GM23248 (cell line): ENCODE results near the gene SAMD8. TPM values are rescaled to one million over a fixed set of nuclear protein-coding genes. Genes with fewer than 3 reads are reported as not detected.
"Not testable (repeated sequence)": the region's sequence is repeated elsewhere in the genome, so short reads cannot be mapped to it uniquely, and the experiment has no call there.

Experiments
- DNase-seq: peaks from one replicate; pipeline ENCODE4 v3.0.0-alpha.2; 2015
- H2AFZ ChIP-seq: fragments of 200-600 bp; sonication (generic); 2 replicates; pipeline ENCODE4 v1.6.1; 2016; ENCODE audit warnings: antibody characterized with exemption
- H3F3A ChIP-seq: fragments of 200-600 bp; sonication (generic); 2 replicates; pipeline ENCODE4 v1.6.1; 2016; ENCODE audit warnings: mild to moderate bottlenecking, antibody characterized with exemption, mixed run types; ENCODE audit not compliant: insufficient read depth
- H3K27ac ChIP-seq: fragments of 200-600 bp; sonication (generic); 2 replicates; pipeline ENCODE4 v1.5.1; 2016; ENCODE audit warnings: mild to moderate bottlenecking
- H3K27me3 ChIP-seq: fragments of 200-600 bp; sonication (generic); replicated peaks from 2 replicates; pipeline ENCODE4 v1.6.1; 2016; ENCODE audit warnings: mild to moderate bottlenecking; ENCODE audit not compliant: insufficient read depth
- H3K36me3 ChIP-seq: fragments of 200-600 bp; sonication (generic); 2 replicates; pipeline ENCODE4 v1.6.1; 2016; ENCODE audit warnings: low read depth, mild to moderate bottlenecking
- H3K4me1 ChIP-seq: fragments of 200-600 bp; sonication (generic); 2 replicates; pipeline ENCODE4 v1.6.1; 2016; ENCODE audit warnings: mild to moderate bottlenecking; ENCODE audit not compliant: insufficient read depth
- H3K4me2 ChIP-seq: fragments of 200-600 bp; sonication (generic); one replicate; pipeline ENCODE4 v1.6.1; 2016; ENCODE audit warnings: mild to moderate bottlenecking; ENCODE audit not compliant: unreplicated experiment
- H3K4me3 ChIP-seq: fragments of 200-600 bp; sonication (generic); 2 replicates; pipeline ENCODE4 v1.5.1; 2016; ENCODE audit warnings: mild to moderate bottlenecking
- H3K79me2 ChIP-seq: fragments of 200-600 bp; sonication (generic); 2 replicates; pipeline ENCODE4 v1.6.1; 2016; ENCODE audit warnings: mild to moderate bottlenecking; ENCODE audit not compliant: insufficient read depth
- H3K9ac ChIP-seq: fragments of 200-600 bp; sonication (generic); 2 replicates; pipeline ENCODE4 v1.6.1; 2016; ENCODE audit warnings: mild to moderate bottlenecking
- H3K9me2 ChIP-seq: fragments of 200-600 bp; sonication (generic); 2 replicates; pipeline ENCODE4 v1.6.1; 2016; ENCODE audit warnings: mixed run types, mild to moderate bottlenecking, moderate library complexity; ENCODE audit not compliant: insufficient read depth
- H3K9me3 ChIP-seq: fragments of 200-600 bp; sonication (generic); one replicate; pipeline ENCODE4 v1.6.1; 2017; ENCODE audit warnings: low read depth
- H4K20me1 ChIP-seq: fragments of 200-600 bp; sonication (generic); 2 replicates; pipeline ENCODE4 v1.6.0; 2016; ENCODE audit not compliant: insufficient read depth
- EZH2 ChIP-seq: fragments of 200-600 bp; sonication (generic); IDR thresholded peaks from 2 replicates; pipeline ENCODE4 v1.6.1; 2018; ENCODE audit warnings: antibody characterized with exemption, mild to moderate bottlenecking; ENCODE audit not compliant: insufficient read depth, poor library complexity, severe bottlenecking
- EZH2phosphoT487 ChIP-seq: fragments of 200-600 bp; sonication (generic); IDR thresholded peaks from 2 replicates; pipeline ENCODE4 v1.6.1; 2018; ENCODE audit warnings: antibody characterized with exemption, moderate library complexity, mild to moderate bottlenecking, low read depth; ENCODE audit not compliant: insufficient read depth
- WGBS, 2 experiments: methylation state at CpG; one replicate each; pipeline ENCODE4 v1.1.6; 2015 to 2017; ENCODE audit warnings: low lambda C conversion rate in 2 of 2, low coverage in 1 of 2; ENCODE audit errors: missing lambda C conversion rate in 2 of 2; 5-methylcytosine and 5-hydroxymethylcytosine counted together
- in situ Hi-C: fragments of 300-500 bp; cut with MboI; formaldehyde crosslinking; loops from 2 replicates; pipeline ENCODE4 v1.15.0; 2020
- polyA plus RNA-seq: library from polyadenylated mRNA; unstranded; fragments of >200 nt; fragmentation: Nextera tagmentation; extraction: Ambion mirVana; gene quantifications from 2 replicates; pipeline ENCODE4 v1.2.1, GENCODE V29; 2016
- total RNA-seq: library from RNA; depleted of rRNA; stranded (reverse); fragments of >200 nt; shearing (Covaris generic); gene quantifications from 2 replicates; pipeline ENCODE4 v1.2.3, GENCODE V29; 2014

SAMD8 gene
- total and polyA plus RNA-seq, 2 experiments from 2014 or later, result 16.9 to 30.5 TPM

DNA sequence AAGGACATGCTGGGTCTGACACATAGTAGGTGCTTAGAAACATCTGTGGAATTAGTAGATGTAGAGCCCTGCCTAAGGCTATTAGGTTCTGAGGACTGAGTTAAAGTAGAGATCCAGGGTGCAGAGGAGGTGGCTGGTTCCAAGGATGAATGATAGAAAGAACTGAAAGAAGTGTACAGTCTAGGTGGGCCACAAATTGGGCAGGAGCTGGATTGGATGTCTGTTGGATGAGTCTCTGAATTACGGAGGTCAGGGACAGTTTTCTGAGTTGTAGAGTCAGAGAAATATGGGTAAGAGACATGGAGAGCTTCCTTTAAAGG, 2.0 kb upstream of the SAMD8 start:
- Histone ChIP-seq H4K20me1 (no peaks in the 10 kb centered on the region), H3K9ac (no peak overlapping the region), H3F3A (peaks cover 40% of the 10 kb centered on the region), H3K36me3 (no peaks in the 10 kb centered on the region), H3K27me3 (no peaks in the 10 kb centered on the region), H3K4me2 (no peak overlapping the region), H3K27ac (no peak overlapping the region), H3K79me2 (peaks cover 20% of the 10 kb centered on the region), H3K4me1 (peaks cover 14% of the 10 kb centered on the region), H3K9me3 (no peaks in the 10 kb centered on the region), H2AFZ (no peak overlapping the region), H3K4me3 (no peak overlapping the region), H3K9me2 (no peaks in the 10 kb centered on the region)
- TF ChIP-seq EZH2phosphoT487, result no peak
- no peak for TF ChIP-seq EZH2
- no peak for DNase-seq
- WGBS, 2 experiments, result 48 to 68% methylated on average over 1 of the region's 1 CpG
- in situ Hi-C loops, result loop anchor here (10.0 kb wide), 1 partner anchor 865 kb away; no protein-coding TSS in a partner anchor

DNA sequence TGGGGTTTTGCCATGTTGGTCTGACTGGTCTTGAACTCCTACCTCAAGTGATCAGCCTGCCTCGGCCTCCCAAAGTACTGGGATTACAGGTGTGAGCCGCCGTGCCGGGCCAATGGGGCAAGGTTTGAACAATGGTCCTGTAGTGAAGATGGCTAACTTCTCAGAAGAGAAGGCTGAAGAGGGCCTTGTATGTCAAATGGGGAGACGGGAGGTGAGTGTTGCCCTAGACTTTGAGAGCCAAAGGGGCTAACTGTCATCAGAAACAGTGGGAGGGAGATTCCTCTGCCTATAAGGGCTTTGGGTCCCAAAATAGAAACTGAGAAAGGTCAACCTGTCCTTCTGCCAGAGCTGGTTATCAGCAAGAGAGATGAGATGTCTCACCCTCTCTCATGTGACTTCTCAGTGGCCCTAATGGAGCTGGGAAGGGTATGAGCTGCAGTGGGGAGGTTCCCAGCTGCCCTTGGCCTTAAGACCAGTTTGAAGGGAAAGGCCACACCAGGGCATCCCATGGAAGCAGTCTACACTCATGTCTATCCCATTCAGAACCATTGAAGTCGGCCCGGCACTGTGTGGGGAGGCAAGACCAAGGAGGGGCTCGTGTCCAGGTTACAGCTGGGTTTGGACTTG, 1.3 kb upstream of the SAMD8 start:
- no peak for DNase-seq
- H3K4me3 ChIP-seq, result no peak overlapping the region
- no peaks in the 10 kb centered on the region for H3K9me2 ChIP-seq
- 97 to 98% methylated on average over 8 of the region's 8 CpGs for WGBS, 2 experiments
- H3K27ac ChIP-seq, result no peak overlapping the region
- in situ Hi-C loops, result no loop called here
- H3K9ac ChIP-seq, result no peak overlapping the region
- TF ChIP-seq EZH2phosphoT487 (no peak), EZH2 (no peak)
- no peaks in the 10 kb centered on the region for H3K9me3 ChIP-seq
- peaks cover 14% of the 10 kb centered on the region for H3K4me1 ChIP-seq
- H3K79me2 ChIP-seq, result peaks cover 27% of the 10 kb centered on the region
- no peaks in the 10 kb centered on the region for H3K27me3 ChIP-seq
- H2AFZ ChIP-seq, result 0 out of 2 replicates have a peak overlapping the region, but pooled peaks have one; percentile 94
- 0 out of 2 replicates have a peak, but pooled peaks cover 6% of the 10 kb centered on the region for H4K20me1 ChIP-seq
- peaks cover 46% of the 10 kb centered on the region for H3F3A ChIP-seq
- H3K36me3 ChIP-seq, result no peaks in the 10 kb centered on the region
- H3K4me2 ChIP-seq, result no peak overlapping the region

DNA sequence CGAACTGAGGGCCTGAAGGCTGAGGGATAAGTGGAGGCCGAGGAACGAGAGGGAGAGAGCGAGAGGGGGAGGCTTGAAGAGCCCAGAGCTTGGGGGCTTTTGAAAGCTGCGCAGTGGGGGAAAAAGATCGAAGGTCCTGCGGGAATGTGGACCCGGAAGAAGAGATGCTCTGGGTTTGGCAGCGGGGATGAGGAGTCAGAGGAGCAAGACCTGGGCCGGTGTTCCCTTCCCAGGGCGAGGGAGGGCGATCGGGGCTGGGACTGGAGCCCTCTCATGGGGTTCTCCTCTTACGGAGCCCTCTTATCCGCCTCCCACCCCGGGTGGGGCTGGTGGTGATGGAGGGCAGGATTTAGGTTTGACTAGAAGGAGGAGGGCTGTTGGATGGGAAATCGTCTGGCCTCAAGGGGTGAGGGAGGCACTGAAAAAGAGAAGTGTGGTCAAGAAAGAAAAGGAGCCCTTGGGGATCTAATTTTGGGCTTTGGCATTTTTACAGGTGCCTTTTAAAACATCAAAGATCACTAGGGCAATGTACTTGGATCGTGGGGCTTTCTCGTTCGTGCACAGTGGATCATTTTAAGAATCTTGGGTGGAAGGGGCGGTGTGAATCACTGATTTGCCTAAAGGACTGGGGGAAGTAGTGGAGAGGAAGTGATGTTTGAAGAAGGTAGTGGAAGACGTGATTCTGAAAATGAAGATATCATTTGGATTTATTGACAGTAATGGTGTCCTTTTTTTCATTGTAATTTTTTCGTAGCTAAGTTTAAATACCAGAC, 637 bp downstream of the SAMD8 start:
- peak; percentile 77 for DNase-seq
- Histone ChIP-seq H3K4me3 (peak overlapping the region; percentile 93), H3K9ac (peak overlapping the region; percentile 95), H3K9me3 (no peaks in the 10 kb centered on the region), H3K9me2 (no peaks in the 10 kb centered on the region), H3K36me3 (no peaks in the 10 kb centered on the region), H2AFZ (peak overlapping the region; percentile 94), H4K20me1 (0 out of 2 replicates have a peak, but pooled peaks cover 6% of the 10 kb centered on the region), H3K27me3 (no peaks in the 10 kb centered on the region), H3K4me2 (peak overlapping the region; percentile 82), H3K4me1 (peaks cover 19% of the 10 kb centered on the region), H3K79me2 (peaks cover 47% of the 10 kb centered on the region), H3K27ac (peak overlapping the region; percentile 90), H3F3A (peaks cover 47% of the 10 kb centered on the region)
- 2 to 3% methylated on average over 21 to 23 of the region's 23 CpGs for WGBS, 2 experiments
- TF ChIP-seq EZH2 (no peak), EZH2phosphoT487 (no peak)
- in situ Hi-C loops, result no loop called here

DNA sequence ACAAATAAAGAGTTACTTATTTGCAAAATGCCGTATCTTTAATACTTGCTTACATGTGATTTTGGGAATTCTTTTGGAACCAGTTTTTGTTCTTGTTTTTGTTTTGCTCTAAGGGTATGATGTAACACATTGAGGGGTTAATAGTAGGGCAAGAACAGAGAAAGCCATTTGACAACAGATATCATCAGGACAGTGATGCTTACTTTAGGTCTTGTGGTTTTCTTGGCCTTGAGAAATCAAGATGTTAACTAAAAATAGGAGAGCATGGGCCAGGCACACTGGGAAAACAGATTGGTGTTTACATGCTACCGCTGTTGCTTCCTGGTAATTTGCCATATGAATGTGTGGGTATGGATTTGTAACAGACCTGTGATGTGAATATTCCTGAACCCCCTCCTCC, 3.7 kb downstream of the SAMD8 start:
- in situ Hi-C loops, result no loop called here
- H3F3A ChIP-seq, result peaks cover 65% of the 10 kb centered on the region
- no peaks in the 10 kb centered on the region for H3K9me2 ChIP-seq
- no peak for TF ChIP-seq EZH2
- no peak for TF ChIP-seq EZH2phosphoT487
- H3K79me2 ChIP-seq, result peaks cover 77% of the 10 kb centered on the region
- no peaks in the 10 kb centered on the region for H3K27me3 ChIP-seq
- peaks cover 36% of the 10 kb centered on the region for H3K4me1 ChIP-seq
- no peaks in the 10 kb centered on the region for H3K9me3 ChIP-seq
- H3K4me3 ChIP-seq, result no peak overlapping the region
- H2AFZ ChIP-seq, result no peak overlapping the region
- H3K27ac ChIP-seq, result no peak overlapping the region
- no peak for DNase-seq
- no peaks in the 10 kb centered on the region for H3K36me3 ChIP-seq
- 0 out of 2 replicates have a peak, but pooled peaks cover 9% of the 10 kb centered on the region for H4K20me1 ChIP-seq
- WGBS, 2 experiments, result 73 to 86% methylated on average over 2 of the region's 2 CpGs
- H3K9ac ChIP-seq, result no peak overlapping the region
- H3K4me2 ChIP-seq, result no peak overlapping the region

DNA sequence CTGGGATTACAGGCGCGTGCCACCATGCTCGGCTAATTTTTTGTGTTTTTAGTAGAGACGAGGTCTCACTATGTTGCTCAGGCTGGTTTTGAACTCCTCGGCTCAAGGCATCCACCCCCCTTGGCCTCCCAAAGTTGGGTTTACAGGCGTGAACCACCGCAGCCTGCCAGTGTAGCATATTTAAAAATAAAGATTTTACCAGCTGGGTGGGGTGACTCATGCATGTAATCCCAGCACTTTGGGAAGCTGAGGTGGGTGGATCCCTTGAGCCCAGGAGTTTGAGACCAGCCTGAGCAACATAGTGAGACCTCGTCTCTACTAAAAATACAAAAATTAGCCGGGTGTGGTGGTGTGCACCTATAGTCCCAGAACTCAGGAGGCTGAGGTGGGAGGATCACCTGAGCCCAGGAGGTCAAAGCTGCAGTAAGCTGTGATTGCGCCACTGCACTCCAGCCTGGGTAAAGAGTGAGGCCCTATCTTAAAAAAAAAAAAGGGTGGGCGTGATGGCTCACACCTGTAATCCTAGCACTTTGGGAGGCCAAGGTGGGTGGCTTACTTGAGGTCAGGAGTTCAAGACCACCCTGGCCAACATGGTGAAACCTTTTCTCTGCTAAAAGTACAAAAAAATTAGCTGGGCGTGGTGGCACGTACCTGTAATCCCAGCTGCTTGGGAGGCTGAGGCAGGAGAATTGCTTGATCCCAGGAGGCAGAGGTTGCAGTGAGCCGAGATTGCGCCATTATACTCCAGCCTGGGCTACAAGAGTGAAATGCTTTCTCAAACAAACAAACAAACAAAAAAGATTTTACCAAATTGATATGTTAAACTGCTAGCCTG, 5.7 kb downstream of the SAMD8 start:
- H3K27me3 ChIP-seq, H2AFZ ChIP-seq, H3K9me2 ChIP-seq, H3K9ac ChIP-seq, H3K9me3 ChIP-seq, in situ Hi-C loops, H3K4me3 ChIP-seq, H3K36me3 ChIP-seq: not testable (repeated sequence)
- Histone ChIP-seq H4K20me1 (peaks cover 14% of the 10 kb centered on the region; the same call in 1 of the 2 replicates), H3K4me2 (peak overlapping the region; percentile 31), H3K4me1 (peaks cover 36% of the 10 kb centered on the region), H3F3A (peaks cover 54% of the 10 kb centered on the region), H3K79me2 (peaks cover 97% of the 10 kb centered on the region), H3K27ac (peak overlapping the region; percentile 32; the same call in 1 of the 2 replicates)
- 73 to 81% methylated on average over 15 of the region's 15 CpGs for WGBS, 2 experiments
- peak; percentile 63 for DNase-seq
